Lung (tissue), 12 donors: ENCODE data around the gene QRFP. TPM values are rescaled to one million over a fixed set of nuclear protein-coding genes. Genes with fewer than 3 reads are reported as not detected.
"Not testable (repeated sequence)": the region's sequence is repeated elsewhere in the genome, so short reads cannot be mapped to it uniquely, and the experiment has no call there.

Experiments
- ATAC-seq: fragments of 200-7000 bp; cut with Tn5 transposase; one replicate; pipeline ENCODE4 v1.9.1; 2020; ENCODE audit warnings: moderate number of reproducible peaks; ENCODE audit not compliant: insufficient read depth, low FRiP score
- DNase-seq, 3 donors: peaks; one replicate each; pipeline ENCODE4 v3.0.0-alpha.2; 2013 to 2017
- H3K27ac ChIP-seq, 2 donors: one replicate each; pipeline ENCODE4 v1.5.1; 2013; ENCODE audit warnings: mild to moderate bottlenecking in 2 of 2, moderate library complexity in 2 of 2, control low read depth in 1 of 2, inconsistent platforms in 1 of 2, low read depth in 1 of 2, low read length in 1 of 2
- H3K27me3 ChIP-seq, 3 donors: one replicate each; pipeline ENCODE4 v1.5.1; 2013; ENCODE audit warnings: low read length in 2 of 3; ENCODE audit not compliant: control insufficient read depth in 3 of 3, insufficient read depth in 3 of 3
- H3K36me3 ChIP-seq, 4 donors: one replicate each; pipeline ENCODE4 v1.5.1; 2013; ENCODE audit warnings: low read length in 4 of 4, mild to moderate bottlenecking in 1 of 4, moderate library complexity in 1 of 4; ENCODE audit not compliant: control insufficient read depth in 4 of 4, insufficient read depth in 4 of 4
- H3K4me1 ChIP-seq, 5 donors: one replicate each; pipeline ENCODE4 v1.5.1; 2013; ENCODE audit warnings: low read length in 5 of 5, mild to moderate bottlenecking in 2 of 5, moderate library complexity in 1 of 5; ENCODE audit not compliant: control insufficient read depth in 5 of 5, insufficient read depth in 5 of 5
- H3K4me3 ChIP-seq: one replicate; pipeline ENCODE4 v1.5.1; 2013; ENCODE audit warnings: mild to moderate bottlenecking, control low read depth, moderate library complexity
- H3K9ac ChIP-seq, 2 donors: one replicate each; pipeline ENCODE4 v1.5.1; 2013; ENCODE audit warnings: low read length in 2 of 2, control low read depth in 1 of 2; ENCODE audit not compliant: insufficient read depth in 1 of 2
- H3K9me3 ChIP-seq, 4 donors: one replicate each; pipeline ENCODE4 v1.5.1; 2013; ENCODE audit warnings: low read length in 3 of 4, mild to moderate bottlenecking in 1 of 4, moderate library complexity in 1 of 4; ENCODE audit not compliant: control insufficient read depth in 4 of 4, insufficient read depth in 3 of 4
- CTCF ChIP-seq: IDR thresholded peaks from 2 replicates; pipeline ENCODE4 v1.5.1; 2012; ENCODE audit warnings: mild to moderate bottlenecking; ENCODE audit errors: control extremely low read depth, extremely low read depth
- WGBS, 2 donors: extraction: QIAGEN DNeasy Blood & Tissue Kit; methylation state at CpG; one replicate each; pipeline ENCODE4 v1.1.7; 2013; 5-methylcytosine and 5-hydroxymethylcytosine counted together
- polyA plus RNA-seq, 2 donors: library from polyadenylated mRNA; stranded (reverse); fragments of 200-250 nt; gene quantifications; one replicate each; pipeline ENCODE4 v1.2.1, GENCODE V29; 2013
- total RNA-seq, 2 donors: library from RNA; depleted of rRNA in 1 of 2; stranded (reverse); fragments of >200 nt in 1 of 2; gene quantifications; one replicate each; pipeline ENCODE4 v1.2.1, GENCODE V29; 2014 to 2021
- donor health status: control.
- donor health status: control.
- donor health status: Bipolar disorder and iron deficiency.
- donor health status: healthy.
- donor health status: DM: yes; HTN: yes; CAD: no.

Gene QRFP
- total and polyA plus RNA-seq, 4 donors: 0.13 to 0.16 TPM; not detected in 2

GRCh38 chr9:130849356-130849755 lies 47.3 kb downstream of the QRFP start:
- no peak overlapping the region for H3K9ac ChIP-seq
- 92 to 94% methylated on average over 9 of the region's 9 CpGs for WGBS, 2 donors
- no peak for ATAC-seq
- peaks cover 2 to 39% (median 6%) of the 10 kb centered on the region in 5 donors for H3K4me1 ChIP-seq
- no peak overlapping the region for H3K27ac ChIP-seq
- TF ChIP-seq CTCF: no peak
- peaks cover 0 to 4% (median 0%) of the 10 kb centered on the region in 4 donors for H3K36me3 ChIP-seq
- no peaks in the 10 kb centered on the region for H3K9me3 ChIP-seq
- H3K4me3 ChIP-seq: no peak overlapping the region
- no peaks in the 10 kb centered on the region for H3K27me3 ChIP-seq
- DNase-seq: no peak

- not testable (repeated sequence) for DNase-seq, H3K9ac ChIP-seq, ATAC-seq, H3K4me3 ChIP-seq, H3K27me3 ChIP-seq, H3K27ac ChIP-seq, H3K9me3 ChIP-seq, H3K36me3 ChIP-seq
- peaks cover 2 to 39% (median 8%) of the 10 kb centered on the region in 5 donors for H3K4me1 ChIP-seq
- WGBS, 2 donors: 97 to 98% methylated on average over 8 of the region's 8 CpGs
These were observed 48.1 kb downstream of the QRFP start for GRCh38 chr9:130848514-130848913.

GRCh38 chr9:130847306-130848217 lies 49.0 kb downstream of the QRFP start:
- peak; percentile 79 to 95 (median 92) for DNase-seq
- H3K27ac ChIP-seq: peak overlapping the region; percentile 28 to 70
- no peaks in the 10 kb centered on the region for H3K9me3 ChIP-seq
- peaks cover 2 to 39% (median 11%) of the 10 kb centered on the region in 5 donors for H3K4me1 ChIP-seq
- no peak overlapping the region for H3K4me3 ChIP-seq
- no peak for TF ChIP-seq CTCF
- 28% methylated on average over 13 of the region's 13 CpGs for WGBS, 2 donors
- peak overlapping the region in 1 of 2 donors; percentile 15 for H3K9ac ChIP-seq
- H3K36me3 ChIP-seq: no peaks in the 10 kb centered on the region
- ATAC-seq: peak; percentile 81
- no peaks in the 10 kb centered on the region for H3K27me3 ChIP-seq

GRCh38 chr9:130846487-130847305 lies 49.9 kb downstream of the QRFP start:
- Histone ChIP-seq H3K27me3 (no peaks in the 10 kb centered on the region), H3K4me1 (peaks cover 2 to 42% (median 11%) of the 10 kb centered on the region in 5 donors), H3K27ac (peak overlapping the region; percentile 71 to 89), H3K9ac (peak overlapping the region in 1 of 2 donors; percentile 30), H3K9me3 (no peaks in the 10 kb centered on the region), H3K36me3 (no peaks in the 10 kb centered on the region), H3K4me3 (no peak overlapping the region)
- ATAC-seq (peak; percentile 12), DNase-seq (peak in 1 of 3 donors; percentile 65)
- TF ChIP-seq CTCF: no peak
- WGBS, 2 donors: 29 to 69% methylated on average over 12 of the region's 12 CpGs
